Spleen (tissue), 7 donors: Measurements from ENCODE around the gene LY6G6C.

Experiments
- POLR2A ChIP-seq, 3 donors: fragments of 450-650 bp; IDR thresholded peaks; one replicate each; pipeline ENCODE4 v1.5.1; 2017; ENCODE audit warnings: antibody characterized with exemption in 3 of 3, mild to moderate bottlenecking in 1 of 3
- TF ChIP-seq, protein P1 (sequence below), 11 experiments: fragments of 200-600 bp in 7 of 11; fragments of 450-650 bp in 4 of 11; sonication (generic) in 4 of 11; IDR thresholded peaks in 8 of 11; conservative IDR thresholded peaks in 3 of 11; 1 replicate in 7 of 11; 2 replicates in 4 of 11; pipeline versions ENCODE4 v1.4.0 to v1.8.0; 2016 to 2021; ENCODE audit warnings: antibody characterized with exemption in 11 of 11, inconsistent platforms in 4 of 11, mild to moderate bottlenecking in 1 of 11
- donor health status: DM: no; HTN: no; CAD: no; lungs with moderate emphysema.
- donor health status: DM: no; HTN: no; CAD: no.
- donor health status: DM: no; HTN: no; CAD: no.

- TF ChIP-seq, protein P1, sequence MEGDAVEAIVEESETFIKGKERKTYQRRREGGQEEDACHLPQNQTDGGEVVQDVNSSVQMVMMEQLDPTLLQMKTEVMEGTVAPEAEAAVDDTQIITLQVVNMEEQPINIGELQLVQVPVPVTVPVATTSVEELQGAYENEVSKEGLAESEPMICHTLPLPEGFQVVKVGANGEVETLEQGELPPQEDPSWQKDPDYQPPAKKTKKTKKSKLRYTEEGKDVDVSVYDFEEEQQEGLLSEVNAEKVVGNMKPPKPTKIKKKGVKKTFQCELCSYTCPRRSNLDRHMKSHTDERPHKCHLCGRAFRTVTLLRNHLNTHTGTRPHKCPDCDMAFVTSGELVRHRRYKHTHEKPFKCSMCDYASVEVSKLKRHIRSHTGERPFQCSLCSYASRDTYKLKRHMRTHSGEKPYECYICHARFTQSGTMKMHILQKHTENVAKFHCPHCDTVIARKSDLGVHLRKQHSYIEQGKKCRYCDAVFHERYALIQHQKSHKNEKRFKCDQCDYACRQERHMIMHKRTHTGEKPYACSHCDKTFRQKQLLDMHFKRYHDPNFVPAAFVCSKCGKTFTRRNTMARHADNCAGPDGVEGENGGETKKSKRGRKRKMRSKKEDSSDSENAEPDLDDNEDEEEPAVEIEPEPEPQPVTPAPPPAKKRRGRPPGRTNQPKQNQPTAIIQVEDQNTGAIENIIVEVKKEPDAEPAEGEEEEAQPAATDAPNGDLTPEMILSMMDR (IDR thresholded peaks at IDR 0.05 in 8 of 11, conservative IDR thresholded peaks at IDR 0.05 in 3 of 11): no peak
- no peak for TF ChIP-seq POLR2A (IDR thresholded peaks at IDR 0.05)
Observed at GRCh38 chr6:31750411-31751022, 29.0 kb upstream of the LY6G6C start.
